ENCODE results near the gene INPP4B.
A peak's percentile ranks its signal among the peaks of the same experiment; 100 is the strongest.

The INPP4B gene

GRCh38 chr4:142762280-142762679 is 83.8 kb downstream of the INPP4B start:
- H3K27me3 ChIP-seq (replicated peaks; ENCODE audit: control insufficient read depth, insufficient read depth, low read length) = no peaks in the 10 kb centered on the region
- no peaks in the 10 kb centered on the region for H3K36me3 ChIP-seq (ENCODE audit: control insufficient read depth, insufficient read depth, low read length)
- TF ChIP-seq CTCF (IDR thresholded peaks at IDR 0.05; ENCODE audit: insufficient read depth, low read length, poor library complexity, severe bottlenecking) = no peak
- no peak overlapping the region for H3K4me3 ChIP-seq (replicated peaks; ENCODE audit: low read depth, low read length)
- DNase-seq (ENCODE audit: extremely low read depth, insufficient read length) = no peak

- no peak overlapping the region for H3K4me3 ChIP-seq (replicated peaks; ENCODE audit: low read depth, low read length)
- DNase-seq (ENCODE audit: extremely low read depth, insufficient read length) = no peak
- no peaks in the 10 kb centered on the region for H3K36me3 ChIP-seq (ENCODE audit: control insufficient read depth, insufficient read depth, low read length)
- H3K27me3 ChIP-seq (replicated peaks; ENCODE audit: control insufficient read depth, insufficient read depth, low read length) = no peaks in the 10 kb centered on the region
- TF ChIP-seq CTCF (IDR thresholded peaks at IDR 0.05; ENCODE audit: insufficient read depth, low read length, poor library complexity, severe bottlenecking) = no peak
Observed at GRCh38 chr4:142752202-142752786, 93.8 kb downstream of the INPP4B start.

GRCh38 chr4:142743121-142743825 is 102.8 kb downstream of the INPP4B start:
- Histone ChIP-seq H3K27me3 (replicated peaks; ENCODE audit: control insufficient read depth, insufficient read depth, low read length) (no peaks in the 10 kb centered on the region), H3K36me3 (ENCODE audit: control insufficient read depth, insufficient read depth, low read length) (no peaks in the 10 kb centered on the region), H3K4me3 (replicated peaks; ENCODE audit: low read depth, low read length) (no peak overlapping the region)
- DNase-seq (ENCODE audit: extremely low read depth, insufficient read length) = no peak
- no peak for TF ChIP-seq CTCF (IDR thresholded peaks at IDR 0.05; ENCODE audit: insufficient read depth, low read length, poor library complexity, severe bottlenecking)

- no peak for DNase-seq (ENCODE audit: extremely low read depth, insufficient read length)
- TF ChIP-seq CTCF (IDR thresholded peaks at IDR 0.05; ENCODE audit: insufficient read depth, low read length, poor library complexity, severe bottlenecking) = peak; percentile 10
Observed at GRCh38 chr4:142741995-142742394, 104.1 kb downstream of the INPP4B start.

GRCh38 chr4:142728233-142728632 is 117.9 kb downstream of the INPP4B start:
- no peak for DNase-seq (ENCODE audit: extremely low read depth, insufficient read length)
- TF ChIP-seq CTCF (IDR thresholded peaks at IDR 0.05; ENCODE audit: insufficient read depth, low read length, poor library complexity, severe bottlenecking) = no peak

More at GRCh38 chr4:142741995-142742394, 104.1 kb downstream of the INPP4B start:
- H3K27me3 ChIP-seq (replicated peaks; ENCODE audit: control insufficient read depth, insufficient read depth, low read length) = no peaks in the 10 kb centered on the region
- no peak overlapping the region for H3K4me3 ChIP-seq (replicated peaks; ENCODE audit: low read depth, low read length)
- no peaks in the 10 kb centered on the region for H3K36me3 ChIP-seq (ENCODE audit: control insufficient read depth, insufficient read depth, low read length)

More at GRCh38 chr4:142728233-142728632, 117.9 kb downstream of the INPP4B start:
- H3K27me3 ChIP-seq (replicated peaks; ENCODE audit: control insufficient read depth, insufficient read depth, low read length) = no peaks in the 10 kb centered on the region
- H3K4me3 ChIP-seq (replicated peaks; ENCODE audit: low read depth, low read length) = no peak overlapping the region
- no peaks in the 10 kb centered on the region for H3K36me3 ChIP-seq (ENCODE audit: control insufficient read depth, insufficient read depth, low read length)
